ENCODE results near the gene PUM1.
"Not testable (repeated sequence)": the region's sequence is repeated elsewhere in the genome, so short reads cannot be mapped to it uniquely, and the experiment has no call there.

Gene PUM1
- 172 to 322 (median 200) reads per million in 4 experiments for total RNA-seq

GRCh38 chr1:31065310-31066217, at the start of gene PUM1:
TSS of gene PUM1 (minus strand) at chr1:31065717. CDS start at chr1:31059566, 6,151 bp downstream.
- peak; percentile 96 for DNase-seq

DNA sequence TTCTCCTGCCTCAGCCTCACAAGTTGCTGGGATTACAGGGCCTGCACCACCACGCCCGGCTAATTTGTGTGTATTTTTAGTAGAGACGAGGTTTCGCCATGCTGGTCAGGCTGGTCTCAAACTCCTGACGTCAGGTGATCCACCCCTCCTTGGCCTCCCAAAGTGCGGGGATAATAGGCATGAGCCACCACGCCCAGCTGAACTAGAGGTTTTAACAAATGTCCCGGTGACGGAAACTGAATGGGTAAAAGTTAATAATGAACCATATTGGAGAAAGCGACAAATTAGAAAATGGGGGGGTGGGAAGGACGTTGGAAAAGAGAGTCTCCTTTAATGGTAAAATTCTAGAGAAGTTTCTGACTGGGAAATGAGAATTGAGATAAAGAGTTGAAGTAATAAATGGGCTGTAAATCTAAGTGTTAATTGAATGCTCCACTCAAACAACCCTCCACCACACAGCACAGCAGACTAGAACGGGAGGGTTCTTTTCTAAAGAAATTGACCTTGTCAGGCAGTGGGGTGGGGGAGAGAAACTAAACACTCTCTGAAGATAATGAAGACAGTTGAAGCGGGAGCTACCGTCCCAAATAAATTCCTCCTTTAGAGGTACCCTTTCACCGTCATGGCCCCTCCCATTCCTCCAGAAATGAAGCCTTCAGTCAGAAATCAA, 46.9 kb upstream of the PUM1 start:
- no peak for DNase-seq

DNA sequence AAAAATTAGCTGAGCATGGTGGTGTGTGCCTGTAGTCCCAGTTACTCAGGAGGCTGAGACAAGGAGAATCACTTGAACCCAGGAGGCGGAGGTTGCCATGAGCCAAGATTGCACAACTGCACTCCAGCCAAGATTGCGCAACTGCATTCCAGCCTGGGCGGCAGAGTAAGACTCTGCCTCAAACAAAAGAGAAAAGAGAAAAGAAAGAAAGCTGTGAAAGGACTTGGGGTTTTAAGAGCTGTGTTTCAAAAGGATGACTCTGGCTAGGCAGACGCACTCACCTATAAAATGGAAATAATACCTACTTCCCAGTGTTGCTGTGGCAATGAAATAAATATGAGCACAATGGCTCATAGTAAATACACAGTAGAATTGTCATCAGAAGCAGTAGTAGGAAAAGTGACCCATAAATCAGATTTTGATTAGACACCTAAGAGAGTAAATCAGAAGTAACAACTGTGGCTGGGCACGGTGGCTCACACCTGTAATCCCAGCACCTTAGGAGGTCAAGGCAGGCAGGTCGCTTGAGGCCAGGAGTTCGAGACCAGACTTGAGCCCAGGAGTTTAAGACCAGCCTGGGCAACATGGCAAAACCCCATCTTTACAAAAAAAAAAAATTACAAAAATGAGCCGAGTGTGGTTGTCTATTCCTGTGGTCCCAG, 45.9 kb upstream of the PUM1 start:
- DNase-seq: no peak

- DNase-seq: no peak
Measured at GRCh38 chr1:31110846-31111245, 45.3 kb upstream of the PUM1 start.

DNA sequence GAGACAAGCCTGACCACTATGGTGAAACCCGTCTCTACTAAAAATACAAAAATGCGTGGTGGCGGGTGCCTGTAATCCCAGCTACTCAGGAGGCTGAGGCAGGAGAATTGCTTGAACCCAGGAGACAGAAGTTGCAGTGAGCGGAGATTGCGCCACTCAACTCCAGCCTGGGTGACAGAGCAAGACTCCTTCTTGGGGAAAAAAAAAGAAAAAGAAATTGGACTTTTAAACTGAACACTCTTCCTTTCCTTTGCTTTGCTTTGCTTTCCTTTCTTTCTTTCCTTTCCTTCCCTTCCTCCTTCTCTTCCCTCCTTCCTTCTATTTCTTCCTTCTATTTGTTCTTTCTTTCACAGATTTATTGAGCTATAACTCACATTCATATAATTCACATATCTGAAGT, 43.3 kb upstream of the PUM1 start:
- DNase-seq: no peak

GRCh38 chr1:31105646-31106045, 40.1 kb upstream of the PUM1 start:
- no peak for DNase-seq

- DNase-seq: no peak
Measured at GRCh38 chr1:31102501-31102950, 37.0 kb upstream of the PUM1 start.

- DNase-seq: no peak
Measured at GRCh38 chr1:31101147-31101502, 35.6 kb upstream of the PUM1 start.

- no peak for DNase-seq
Measured at GRCh38 chr1:31099293-31100032, 33.9 kb upstream of the PUM1 start.

DNA sequence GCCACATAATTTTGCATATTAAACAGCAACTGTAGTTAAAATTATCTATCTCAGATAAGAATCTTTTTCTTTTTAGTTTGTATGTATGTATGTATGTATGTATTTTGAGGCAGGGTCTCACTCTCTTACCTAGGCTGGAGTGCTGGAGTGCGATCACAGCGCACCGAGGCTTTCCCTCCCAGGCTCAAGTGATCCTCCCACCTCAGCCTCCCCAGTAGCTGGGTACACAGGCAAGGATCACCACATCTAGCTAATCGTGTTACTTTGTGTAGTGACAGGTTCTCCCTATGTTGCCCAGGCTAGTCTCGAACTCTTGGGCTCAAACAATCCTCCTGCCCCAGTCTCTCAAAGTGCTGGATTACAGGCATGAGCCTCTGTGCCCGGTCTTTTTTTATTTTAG, 30.5 kb upstream of the PUM1 start:
- DNase-seq: no peak

DNA sequence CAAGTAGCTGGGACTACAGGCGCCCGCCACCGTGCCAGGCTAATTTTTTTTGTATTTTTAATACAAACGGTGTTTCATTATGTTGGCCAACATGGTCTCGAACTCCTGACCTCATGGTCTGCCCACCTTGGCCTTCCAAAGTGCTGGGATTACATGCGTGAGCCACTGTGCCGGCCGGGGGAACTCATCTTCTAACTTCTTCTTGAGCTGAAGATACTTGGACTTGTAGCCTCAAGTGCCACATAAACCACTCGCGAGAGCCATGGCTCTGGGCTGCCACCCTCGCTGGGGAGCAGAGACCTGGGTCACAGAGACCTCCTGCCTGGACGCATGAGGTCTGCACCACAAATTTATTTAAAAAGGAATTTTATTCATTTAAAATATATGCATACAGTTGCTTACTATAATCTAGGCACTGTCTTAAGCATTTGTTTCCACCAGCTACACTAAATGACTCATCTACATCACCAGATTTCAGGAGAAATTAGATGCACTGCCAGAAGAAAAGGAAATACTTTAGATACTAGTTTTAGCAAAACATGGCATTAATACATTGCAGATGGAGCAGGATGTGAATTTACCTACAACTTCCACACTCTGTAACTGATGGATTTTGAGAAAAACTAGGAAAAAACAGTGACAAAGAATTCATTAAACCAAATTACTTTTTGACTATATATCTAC, 29.9 kb upstream of the PUM1 start:
- DNase-seq: no peak

DNA sequence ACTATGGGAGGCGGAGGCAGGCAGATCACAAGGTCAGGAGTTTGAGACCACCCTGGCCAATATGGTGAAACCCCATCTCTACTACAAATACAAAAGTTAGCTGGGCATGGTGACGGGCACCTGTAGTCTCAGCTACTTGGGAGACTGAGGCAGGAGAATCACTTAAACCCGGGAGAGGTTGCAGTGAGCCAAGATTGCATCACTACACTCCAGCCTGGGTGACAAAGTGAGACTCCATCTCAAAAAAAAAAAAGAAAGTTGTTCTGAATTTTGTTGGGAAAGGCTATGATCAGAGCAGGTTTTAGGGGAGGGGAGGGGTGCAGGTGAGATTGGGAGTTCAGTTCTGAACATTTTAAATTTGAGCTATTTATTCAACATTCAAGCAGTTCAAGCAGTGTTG, 22.6 kb upstream of the PUM1 start:
- DNase-seq: not testable (repeated sequence)

DNA sequence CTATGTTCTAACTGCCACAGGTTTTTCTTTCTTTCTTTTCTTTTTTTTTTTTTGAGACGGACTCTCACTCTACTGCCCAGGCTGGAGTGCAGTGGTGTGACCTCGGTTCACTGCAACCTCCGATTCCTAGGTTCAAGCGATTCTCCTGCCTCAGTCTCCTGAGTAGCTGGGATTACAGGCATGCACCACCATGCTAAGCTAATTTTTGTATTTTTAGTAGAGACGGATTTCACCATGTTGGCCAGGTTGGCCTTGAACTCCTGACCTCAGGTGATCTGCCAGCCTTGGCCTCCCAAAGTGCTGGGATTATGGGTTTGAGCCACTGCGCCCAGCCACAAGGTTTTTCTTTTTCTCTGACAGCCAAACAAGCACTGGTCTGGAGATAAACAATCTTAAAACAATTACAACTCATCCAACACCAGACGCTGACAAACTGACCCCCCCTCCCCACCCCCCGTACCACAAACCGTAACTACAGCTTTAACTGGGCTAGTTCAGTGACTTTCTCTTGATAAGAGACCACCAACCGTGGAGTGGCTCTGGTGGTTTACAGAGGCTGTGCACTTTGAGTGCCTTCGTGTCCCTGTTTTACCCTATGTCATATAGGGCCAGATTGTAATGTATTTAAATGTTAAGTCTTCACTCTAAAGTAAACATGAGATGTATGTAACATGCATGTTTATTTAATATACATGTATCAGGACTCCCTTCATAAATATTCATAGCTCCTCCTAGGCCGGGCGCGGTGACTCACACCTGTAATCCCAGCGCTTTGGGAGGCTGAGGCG, 19.5 kb upstream of the PUM1 start:
- DNase-seq: no peak

- no peak for DNase-seq
Measured at GRCh38 chr1:31082385-31082784, 16.9 kb upstream of the PUM1 start.

DNA sequence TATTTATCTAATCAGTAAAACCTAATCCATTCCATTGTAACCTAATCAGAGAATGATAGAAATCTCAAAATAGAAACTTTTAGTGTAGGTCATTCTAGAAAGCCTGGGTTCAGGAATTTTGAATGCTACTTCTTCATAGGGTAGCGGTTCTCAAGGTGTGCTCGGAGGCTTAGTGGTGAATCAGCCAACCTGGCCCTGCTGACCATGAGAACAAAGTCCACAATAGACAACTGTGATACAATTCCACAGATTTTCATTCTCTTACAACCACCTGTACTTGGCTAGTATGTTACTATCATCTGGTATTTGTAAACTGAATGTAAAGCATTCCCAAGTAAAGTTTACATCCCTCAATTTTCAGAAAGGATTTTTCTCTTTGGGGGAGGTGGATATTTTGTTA, 7.5 kb upstream of the PUM1 start:
- DNase-seq: no peak

DNA sequence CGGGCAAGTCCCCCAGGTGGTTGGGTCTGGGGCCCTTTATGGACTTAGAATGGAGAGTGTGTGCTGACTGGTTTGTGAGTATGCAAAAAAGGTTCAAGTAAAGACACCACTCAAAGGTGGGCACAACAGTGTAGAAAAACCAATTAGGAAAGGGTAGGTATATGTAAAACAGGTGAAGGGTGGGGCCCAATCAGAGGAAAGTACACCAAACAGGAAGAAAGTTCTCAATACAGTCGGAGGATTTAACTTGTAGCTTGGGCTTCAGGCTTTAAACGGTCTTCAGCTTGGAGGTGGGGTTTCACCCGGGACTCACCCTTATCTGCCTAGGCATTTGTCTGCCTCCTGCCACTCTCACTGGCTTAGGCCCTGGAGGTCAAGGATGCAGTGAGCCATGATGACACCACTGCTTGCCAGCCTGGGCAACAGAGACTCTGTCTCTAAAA, 6.8 kb upstream of the PUM1 start:
- no peak for DNase-seq

DNA sequence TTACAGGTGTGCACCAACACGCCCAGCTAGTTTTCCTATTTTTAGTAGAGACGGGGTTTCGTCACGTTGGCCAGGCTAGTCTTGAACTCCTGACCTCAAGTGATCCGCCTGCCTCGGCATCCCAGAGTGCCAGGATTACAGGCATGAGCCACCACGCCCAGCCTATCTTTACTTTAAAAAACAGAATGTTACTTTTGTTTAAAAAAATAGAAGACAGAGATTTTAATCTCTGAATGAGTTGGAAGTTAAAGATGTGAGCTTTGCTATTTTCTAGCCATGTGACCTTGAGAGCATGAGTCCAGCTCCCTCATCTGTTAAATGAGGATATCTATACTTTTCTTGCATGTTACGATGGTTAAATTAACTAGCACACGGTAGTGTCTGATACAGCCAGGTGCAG, 3.9 kb upstream of the PUM1 start:
- no peak for DNase-seq

- DNase-seq: peak; percentile 27
Measured at GRCh38 chr1:31064718-31065309, 703 bp downstream of the PUM1 start.

GRCh38 chr1:31064111-31064717, 1.3 kb downstream of the PUM1 start:
- no peak for DNase-seq

- no peak for DNase-seq
Measured at GRCh38 chr1:31063631-31064030, 1.9 kb downstream of the PUM1 start.

All from effector CD8-positive, alpha-beta T cell (primary cell).